Urothelium cell line (cell line): ENCODE data around the gene BCAR3.

Source experiments
- DNase-seq: peaks from one replicate; pipeline ENCODE4 v3.0.0; 2011; ENCODE audit warnings: low spot score, mixed read lengths
- FAIRE-seq: peaks from 2 replicates; lab custom pipeline; 2011; peaks lifted over from hg19 to GRCh38; lab: Jason Lieb, UNC

BCAR3 gene

DNA sequence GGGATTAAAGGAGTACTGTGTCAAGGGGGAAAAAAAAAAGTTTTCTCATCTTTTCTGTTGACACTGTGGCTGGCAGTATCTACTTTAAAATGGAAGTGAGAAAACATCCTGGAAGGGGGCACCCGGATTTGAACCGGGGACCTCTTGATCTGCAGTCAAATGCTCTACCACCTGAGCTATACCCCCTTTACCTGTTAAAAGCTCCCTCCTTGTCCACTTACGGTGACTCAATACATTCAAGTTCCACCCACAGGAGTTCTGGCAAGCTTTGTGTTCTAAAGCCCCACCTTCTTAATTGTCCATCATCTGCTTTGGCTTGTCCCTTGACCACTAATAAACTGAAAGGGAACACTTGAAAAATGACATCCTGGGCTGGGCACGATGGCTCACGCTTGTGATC lies 165.5 kb downstream of the BCAR3 start:
- DNase-seq (no peak), FAIRE-seq (no peak)
